Heart left ventricle (tissue), 13 donors: ENCODE results near the gene PBX3.

Experiments used
- CTCF ChIP-seq, 12 donors: fragments of 200-600 bp; sonication (generic) in 4 of 12; IDR thresholded peaks; one replicate each; pipeline versions ENCODE4 v1.5.0 to v1.8.0; 2018 to 2022; ENCODE audit warnings: antibody characterized with exemption in 12 of 12, mild to moderate bottlenecking in 5 of 12
- POLR2A ChIP-seq, 2 donors: fragments of 450-650 bp; IDR thresholded peaks; one replicate each; pipeline ENCODE4 v1.6.1; 2017; ENCODE audit warnings: antibody characterized with exemption in 2 of 2, mild to moderate bottlenecking in 2 of 2, moderate library complexity in 2 of 2
- donor health status: ischemic (EF 13 %, LVEDD 7.1; RV severe dilation, severe dysfunction).
- donor health status: DM: no; HTN: yes; CAD: no.
- donor health status: DM: no; HTN: no; CAD: no.
- donor health status: ischemic (EF 25% LVEDD 6.9; RV normal size, moderate dysfunction).
- donor health status: ischemic (EF 25% LVEDD 5.7; RV mildly dilated, moderate dysfunction).
- donor health status: ischemic (EF 35%, LVEDD 5.7; RV mildly dilated, moderate dysfunction).
- donor health status: nonischemic (EF 11% LVEDD 7.7; RV severe dilation, severe dysfunction).
- donor health status: DM: yes; HTN: yes; CAD: no.
- donor health status: PGD.
- donor health status: ischemic (EF 29% LVEDD 5.4; RV normal size, mild dysfunction).
- donor health status: nonischemic (EF 23%, LVEDD 6.1; RV moderate dilation, normal function).

GRCh38 chr9:125795970-125796596, 48.9 kb downstream of the PBX3 start:
- TF ChIP-seq POLR2A (IDR thresholded peaks at IDR 0.05), result no peak
- TF ChIP-seq CTCF (IDR thresholded peaks at IDR 0.05), result no peak
